ENCODE measurements around the gene ASIC2. TPM values are rescaled to one million over a fixed set of nuclear protein-coding genes. Genes with fewer than 3 reads are reported as not detected.

Gene ASIC2
- total and polyA plus RNA-seq, 7 donors, result under 0.01 to 0.60 (median 0.19) TPM; not detected in 3

- Histone ChIP-seq H3K27me3 (no peaks in the 10 kb centered on the region), H3K27ac (no peak overlapping the region), H3K9me3 (no peaks in the 10 kb centered on the region), H3K4me1 (no peaks in the 10 kb centered on the region), H3K4me3 (no peak overlapping the region), H3K36me3 (no peaks in the 10 kb centered on the region)
- intact Hi-C loops (cut with DNase I), result no loop called here
- 76 to 82% methylated on average over 3 of the region's 3 CpGs for WGBS, 2 donors
- no peak for TF ChIP-seq EP300 (IDR thresholded peaks at IDR 0.05)
- DNase-seq, result no peak
These were observed 268.2 kb downstream of the ASIC2 start for GRCh38 chr17:33024688-33025486.

GRCh38 chr17:33023790-33024189 is 269.3 kb downstream of the ASIC2 start:
- Histone ChIP-seq H3K4me3 (no peak overlapping the region), H3K4me1 (no peaks in the 10 kb centered on the region), H3K27me3 (no peaks in the 10 kb centered on the region), H3K9me3 (no peaks in the 10 kb centered on the region), H3K36me3 (no peaks in the 10 kb centered on the region), H3K27ac (no peak overlapping the region)
- DNase-seq, result no peak
- 82 to 92% methylated on average over 3 of the region's 3 CpGs for WGBS, 2 donors
- no peak for TF ChIP-seq EP300 (IDR thresholded peaks at IDR 0.05)
- no peak for TF ChIP-seq POLR2AphosphoS5 (IDR thresholded peaks at IDR 0.05)
- TF ChIP-seq POLR2A (IDR thresholded peaks at IDR 0.05), result no peak
- no peak for TF ChIP-seq CTCF (IDR thresholded peaks at IDR 0.05)
- intact Hi-C loops (cut with DNase I), result no loop called here

- intact Hi-C loops (cut with DNase I), result no loop called here
- 71 to 73% methylated on average over 12 of the region's 12 CpGs for WGBS, 2 donors
- no peak overlapping the region for H3K27ac ChIP-seq
- H3K36me3 ChIP-seq, result no peaks in the 10 kb centered on the region
- no peaks in the 10 kb centered on the region for H3K9me3 ChIP-seq
- no peak for TF ChIP-seq CTCF (IDR thresholded peaks at IDR 0.05)
- no peak for TF ChIP-seq POLR2A (IDR thresholded peaks at IDR 0.05)
- no peak for TF ChIP-seq EP300 (IDR thresholded peaks at IDR 0.05)
- no peak for TF ChIP-seq POLR2AphosphoS5 (IDR thresholded peaks at IDR 0.05)
- no peak for DNase-seq
- no peaks in the 10 kb centered on the region for H3K27me3 ChIP-seq
- H3K4me1 ChIP-seq, result no peaks in the 10 kb centered on the region
- no peak overlapping the region for H3K4me3 ChIP-seq
These were observed 271.2 kb downstream of the ASIC2 start for GRCh38 chr17:33021731-33022408.

- no peaks in the 10 kb centered on the region for H3K9me3 ChIP-seq
- TF ChIP-seq POLR2A (IDR thresholded peaks at IDR 0.05) (no peak), EP300 (IDR thresholded peaks at IDR 0.05) (no peak), CTCF (IDR thresholded peaks at IDR 0.05) (no peak), POLR2AphosphoS5 (IDR thresholded peaks at IDR 0.05) (no peak)
- no peaks in the 10 kb centered on the region for H3K27me3 ChIP-seq
- H3K27ac ChIP-seq, result no peak overlapping the region
- intact Hi-C loops (cut with DNase I), result no loop called here
- no peaks in the 10 kb centered on the region for H3K36me3 ChIP-seq
- DNase-seq, result no peak
- no peak overlapping the region for H3K4me3 ChIP-seq
- no peaks in the 10 kb centered on the region for H3K4me1 ChIP-seq
- 89 to 91% methylated on average over 17 of the region's 17 CpGs for WGBS, 2 donors
These were observed 273.8 kb downstream of the ASIC2 start for GRCh38 chr17:33019161-33019890.

- no peak for TF ChIP-seq EP300 (IDR thresholded peaks at IDR 0.05)
- TF ChIP-seq POLR2A (IDR thresholded peaks at IDR 0.05), result no peak
- no peak for TF ChIP-seq POLR2AphosphoS5 (IDR thresholded peaks at IDR 0.05)
- DNase-seq, result no peak
- 92 to 93% methylated on average over 5 of the region's 5 CpGs for WGBS, 2 donors
- Histone ChIP-seq H3K4me3 (no peak overlapping the region), H3K27me3 (no peaks in the 10 kb centered on the region), H3K27ac (no peak overlapping the region), H3K9me3 (no peaks in the 10 kb centered on the region), H3K4me1 (peaks cover 0 to 6% (median 2%) of the 10 kb centered on the region in 4 donors), H3K36me3 (no peaks in the 10 kb centered on the region)
- intact Hi-C loops (cut with DNase I), result no loop called here
These were observed 275.7 kb downstream of the ASIC2 start for GRCh38 chr17:33017366-33017765.

All from sigmoid colon (tissue), 7 donors.